HG03097 (cell line): Measurements from ENCODE around the gene PAX5.

Experiments used
- ATAC-seq: cut with Tn5 transposase; IDR thresholded peaks from one replicate; pipeline ENCODE4 v1.9.1; 2021; ENCODE audit not compliant: unreplicated experiment, low FRiP score

The PAX5 gene

DNA sequence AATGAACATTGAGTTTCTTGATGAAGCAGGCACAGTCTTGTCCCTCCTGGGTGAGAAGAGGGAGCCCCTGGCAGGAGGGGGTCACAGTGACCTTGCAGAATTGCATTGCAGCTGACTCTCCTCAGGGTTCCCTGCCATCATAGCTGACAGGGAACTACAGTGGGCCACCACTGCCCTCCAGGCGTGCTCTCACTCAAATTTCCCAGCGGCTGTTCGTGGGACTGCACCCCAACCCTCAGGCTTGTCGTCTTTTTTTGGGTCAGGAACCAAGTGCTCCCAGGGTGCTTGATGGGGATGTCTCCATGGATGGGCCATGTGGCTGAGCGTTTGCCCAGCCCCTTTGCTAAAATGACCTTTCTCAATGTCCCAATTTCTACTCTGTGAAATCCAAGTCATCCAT, 245.5 kb downstream of the PAX5 start:
- ATAC-seq: no peak

DNA sequence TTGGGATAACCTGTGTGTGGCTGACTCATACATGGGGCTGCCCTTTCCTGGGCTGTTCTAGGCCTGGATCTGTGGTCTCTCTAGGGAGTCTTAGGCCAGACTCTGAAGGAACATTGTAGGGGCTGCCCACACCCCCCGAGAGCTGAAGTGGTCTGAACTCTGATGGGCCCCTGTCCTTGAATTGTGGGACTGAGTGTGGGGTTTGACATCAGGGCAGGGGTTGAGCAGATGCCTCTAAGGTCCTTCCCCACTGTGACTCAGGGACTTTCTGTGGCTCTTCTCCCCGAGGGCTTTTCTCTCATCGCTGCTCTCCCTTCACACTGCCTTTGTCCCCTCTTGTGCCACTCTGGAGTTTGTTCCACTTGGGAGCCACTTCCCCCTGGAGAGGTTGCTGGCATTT, 246.4 kb downstream of the PAX5 start:
- no peak for ATAC-seq
